ENCODE data around the gene ZP3. TPM values are rescaled to one million over a fixed set of nuclear protein-coding genes. Genes with fewer than 3 reads are reported as not detected.
"Not testable (repeated sequence)": the region's sequence is repeated elsewhere in the genome, so short reads cannot be mapped to it uniquely, and the experiment has no call there.

ZP3 gene
- polyA plus RNA-seq, 3 donors = 1.0 to 2.5 (median 2.2) TPM

DNA sequence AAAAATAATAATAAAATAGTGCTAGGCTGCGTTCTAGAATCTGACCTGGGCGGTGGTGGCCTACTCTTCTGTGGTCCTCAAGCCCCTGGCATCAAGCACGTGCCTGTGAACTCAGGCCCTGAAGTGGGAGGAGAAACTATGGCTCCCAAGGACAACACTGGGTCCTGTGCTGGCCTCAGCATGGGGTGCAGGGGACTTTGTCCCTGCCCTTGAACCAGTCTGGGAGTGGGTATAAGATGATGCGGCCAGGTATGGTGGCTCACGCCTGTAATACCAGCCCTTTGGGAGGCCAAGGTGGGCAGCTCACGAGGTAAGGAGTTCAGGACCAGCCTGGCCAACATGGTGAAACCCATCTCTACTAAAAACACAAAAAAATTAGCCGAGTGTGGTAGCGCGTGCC is 5.5 kb downstream of the ZP3 start:
- 93 to 95% (median 94%) methylated on average over 9 of the region's 9 CpGs for WGBS, 3 donors
- no peak overlapping the region for H3K27ac ChIP-seq (ENCODE audit: low read depth, low read length)

DNA sequence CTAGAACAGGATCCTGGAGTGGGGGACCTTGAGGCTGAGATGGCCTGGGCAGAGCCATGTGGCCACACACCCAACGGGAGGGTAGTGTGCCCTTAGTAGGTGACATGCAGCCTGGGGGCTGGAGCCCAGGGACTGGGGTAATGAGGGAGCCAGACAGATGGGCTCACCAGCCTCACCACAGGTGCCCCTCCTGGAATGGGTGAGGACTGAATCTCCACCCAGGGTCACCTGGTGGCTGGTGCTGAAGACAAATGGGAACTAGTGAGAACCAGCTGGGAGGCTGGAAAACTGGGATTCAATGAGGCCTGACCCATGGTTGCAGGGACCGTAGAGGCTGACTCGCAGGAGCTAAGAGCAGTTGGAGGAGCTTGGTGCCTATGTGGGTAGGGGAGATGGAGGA is 6.1 kb downstream of the ZP3 start:
- H3K27ac ChIP-seq (ENCODE audit: low read depth, low read length) = no peak overlapping the region
- 92 to 97% (median 94%) methylated on average over 3 of the region's 3 CpGs for WGBS, 3 donors

DNA sequence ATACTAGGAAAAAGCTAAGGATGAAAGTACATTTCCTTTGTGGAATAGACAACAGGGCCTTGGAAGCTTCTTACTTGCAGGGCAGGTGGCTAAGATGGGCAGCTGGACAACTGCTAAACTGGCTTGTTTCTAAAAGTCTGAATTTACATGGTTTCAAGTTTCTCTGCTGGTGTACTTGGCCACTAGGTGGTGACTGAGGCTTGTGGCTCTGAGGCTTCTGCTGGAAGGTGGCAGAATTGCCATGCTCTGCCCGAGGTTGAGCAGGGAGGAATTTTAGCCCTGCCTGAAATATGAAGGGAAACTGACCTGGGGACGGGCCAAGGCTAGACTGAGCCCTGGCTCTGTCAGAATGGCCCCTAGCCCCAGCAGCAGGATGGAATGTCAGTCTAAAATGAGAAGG is 13.1 kb downstream of the ZP3 start:
- 0 to 21% (median 10%) methylated on average over 1 to 2 of the region's 2 CpGs for WGBS, 3 donors
- H3K27ac ChIP-seq (ENCODE audit: low read depth, low read length) = not testable (repeated sequence)

DNA sequence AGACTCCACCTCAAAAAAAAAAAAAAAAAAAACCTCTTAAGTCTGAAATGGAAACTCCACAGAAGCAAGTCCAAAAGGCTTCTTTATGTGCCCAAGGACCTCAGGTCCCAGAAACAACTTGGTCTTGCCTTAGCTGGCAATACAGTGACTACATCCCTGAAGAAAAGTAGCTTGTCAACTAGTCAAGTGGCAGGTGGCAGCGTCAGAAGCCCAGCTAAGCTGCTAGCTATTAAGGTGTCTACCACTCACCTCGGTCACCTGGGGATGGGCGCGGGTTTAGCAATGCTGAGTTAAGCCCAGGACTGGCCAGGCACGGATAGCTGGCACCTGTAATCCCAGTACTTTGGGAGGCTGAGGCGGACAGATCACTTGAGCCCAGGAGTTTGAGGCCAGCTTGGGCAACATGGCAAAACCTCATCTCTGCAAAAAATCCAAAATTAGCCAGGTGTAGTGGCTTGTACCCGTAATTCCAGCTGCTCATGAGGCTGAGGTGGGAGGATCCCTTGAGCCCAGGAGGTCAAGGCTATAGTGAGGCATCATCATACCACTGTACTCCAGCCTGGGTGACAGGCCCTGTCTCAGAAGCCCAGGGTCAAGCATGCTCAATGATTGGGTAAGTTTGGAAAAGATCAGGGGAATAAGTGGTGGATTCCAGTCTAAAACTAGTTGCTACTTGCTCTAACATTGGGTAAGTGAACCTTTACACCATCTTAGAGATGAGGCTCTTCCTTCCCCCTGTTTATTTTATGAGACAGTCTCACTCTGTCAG is 14.6 kb downstream of the ZP3 start:
- 78 to 95% (median 90%) methylated on average over 2 to 4 of the region's 7 CpGs for WGBS, 3 donors

DNA sequence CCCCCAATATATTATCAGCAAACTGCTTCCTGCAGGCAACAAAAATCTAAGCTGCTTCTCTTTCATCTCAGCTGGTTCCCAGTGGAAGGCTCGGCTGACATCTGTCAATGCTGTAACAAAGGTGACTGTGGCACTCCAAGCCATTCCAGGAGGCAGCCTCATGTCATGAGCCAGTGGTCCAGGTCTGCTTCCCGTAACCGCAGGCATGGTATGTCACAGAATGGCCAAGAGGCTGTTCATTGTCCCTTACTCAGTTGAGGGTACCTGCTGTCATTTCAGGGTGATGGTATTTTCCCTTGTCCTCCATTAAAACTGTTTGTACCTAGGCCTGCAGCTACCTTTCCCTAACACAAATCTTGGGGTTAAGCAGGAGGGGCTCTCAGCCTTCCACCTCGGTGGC is 15.7 kb downstream of the ZP3 start:
- 88 to 93% (median 91%) methylated on average over 4 of the region's 4 CpGs for WGBS, 3 donors
- not testable (repeated sequence) for H3K27ac ChIP-seq (ENCODE audit: low read depth, low read length)

More for the DNA sequence above, 14.6 kb downstream of the ZP3 start:
- not testable (repeated sequence) for H3K27ac ChIP-seq (ENCODE audit: low read depth, low read length)

DNA sequence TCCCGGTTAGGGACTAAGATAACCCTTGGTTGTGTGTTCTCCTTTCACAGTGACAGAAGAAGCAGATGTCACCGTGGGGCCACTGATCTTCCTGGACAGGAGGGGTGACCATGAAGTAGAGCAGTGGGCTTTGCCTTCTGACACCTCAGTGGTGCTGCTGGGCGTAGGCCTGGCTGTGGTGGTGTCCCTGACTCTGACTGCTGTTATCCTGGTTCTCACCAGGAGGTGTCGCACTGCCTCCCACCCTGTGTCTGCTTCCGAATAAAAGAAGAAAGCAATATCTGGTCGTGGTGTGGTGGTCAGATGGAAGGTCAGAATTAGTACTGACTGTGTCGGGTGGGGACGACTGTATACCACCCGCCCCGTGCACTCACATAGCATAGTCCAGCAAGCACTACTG is 17.0 kb downstream of the ZP3 start:
- not testable (repeated sequence) for H3K27ac ChIP-seq (ENCODE audit: low read depth, low read length)
- WGBS, 3 donors = 57 to 100% (median 100%) methylated on average over 1 to 2 of the region's 10 CpGs

DNA sequence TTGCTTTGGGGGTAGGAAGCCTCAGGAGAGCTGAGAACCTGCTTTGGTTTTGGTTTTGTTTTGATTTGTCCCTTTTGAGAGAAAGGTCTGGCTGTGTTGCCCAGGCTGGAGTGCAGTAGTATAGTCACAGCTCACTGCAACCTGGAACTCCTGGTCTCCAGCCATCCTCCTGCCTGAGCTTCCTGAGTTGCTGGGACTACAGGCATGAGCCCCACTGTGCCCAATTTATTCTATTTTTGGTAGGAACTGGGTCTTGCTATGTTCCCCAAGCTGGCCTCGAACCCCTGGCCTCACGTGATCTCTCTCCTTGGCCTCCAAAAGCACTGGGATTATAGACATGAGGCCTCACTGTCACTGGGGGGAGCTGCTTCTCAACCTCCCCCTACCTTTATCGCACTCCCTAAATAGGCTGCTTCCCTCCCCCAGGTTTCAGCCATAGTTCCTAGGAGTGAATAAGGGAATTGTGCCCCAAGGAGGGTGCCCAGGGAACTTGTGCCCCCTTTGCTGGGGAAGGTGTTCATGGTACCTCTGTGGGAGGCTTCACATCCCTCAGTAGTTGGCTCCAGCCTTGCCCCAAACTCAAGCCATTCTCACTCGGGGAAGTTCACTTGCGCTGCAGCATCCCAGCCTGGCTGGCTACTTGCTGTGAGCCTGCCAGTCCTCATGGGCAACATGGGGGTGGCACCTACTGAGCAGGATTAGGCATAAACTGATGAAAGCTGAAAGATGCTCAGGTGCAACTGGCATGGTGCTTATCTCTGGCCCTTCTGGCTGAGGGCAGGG is 18.1 kb downstream of the ZP3 start:
- H3K27ac ChIP-seq (ENCODE audit: low read depth, low read length) = not testable (repeated sequence)
- WGBS, 3 donors = 89 to 97% (median 95%) methylated on average over 3 to 5 of the region's 5 CpGs

DNA sequence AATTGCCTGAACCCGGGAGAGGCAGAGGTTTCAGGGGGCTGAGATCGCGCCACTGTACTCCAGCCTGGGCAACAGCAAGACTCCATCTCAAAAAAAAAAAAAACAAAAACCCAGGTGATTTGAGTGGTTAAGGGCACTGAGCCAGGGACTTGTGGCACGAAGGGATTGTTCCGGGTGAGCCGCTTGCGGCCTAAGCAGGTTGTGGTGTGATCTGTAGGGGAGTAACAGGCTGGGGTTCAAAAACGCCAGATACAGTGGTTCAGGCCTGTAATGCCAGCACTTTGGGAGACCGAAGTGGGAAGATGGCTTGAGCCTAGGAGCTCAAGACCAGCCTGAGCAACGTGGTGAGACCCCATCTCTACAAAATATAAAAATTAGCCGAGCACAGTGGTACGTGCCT is 19.1 kb downstream of the ZP3 start:
- 76 to 85% (median 82%) methylated on average over 7 to 11 of the region's 12 CpGs for WGBS, 3 donors
- not testable (repeated sequence) for H3K27ac ChIP-seq (ENCODE audit: low read depth, low read length)

DNA sequence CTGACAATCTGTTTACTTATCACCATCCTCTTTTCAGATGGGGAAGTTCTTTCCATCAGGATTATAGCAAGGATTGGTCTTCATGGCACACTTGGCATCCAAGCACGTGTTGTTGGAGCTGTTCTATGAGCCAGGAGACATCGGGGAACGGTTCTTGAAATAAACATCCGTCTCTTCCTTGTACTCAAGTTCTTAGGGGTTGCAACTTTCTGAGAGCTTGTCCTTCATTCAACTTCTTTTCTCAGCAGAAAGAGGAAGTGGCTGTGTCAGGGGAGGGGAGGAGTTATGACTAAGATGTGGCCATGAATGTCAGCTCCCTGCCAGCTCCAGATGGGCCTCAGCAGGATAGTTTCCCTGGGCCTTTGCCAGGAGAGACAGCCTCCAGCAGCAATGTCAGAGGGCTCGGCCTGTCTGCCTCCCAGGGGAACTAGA is 20.8 kb downstream of the ZP3 start:
- H3K27ac ChIP-seq (ENCODE audit: low read depth, low read length) = not testable (repeated sequence)
- WGBS, 3 donors = 0 to 20% (median 1%) methylated on average over 4 of the region's 5 CpGs

DNA sequence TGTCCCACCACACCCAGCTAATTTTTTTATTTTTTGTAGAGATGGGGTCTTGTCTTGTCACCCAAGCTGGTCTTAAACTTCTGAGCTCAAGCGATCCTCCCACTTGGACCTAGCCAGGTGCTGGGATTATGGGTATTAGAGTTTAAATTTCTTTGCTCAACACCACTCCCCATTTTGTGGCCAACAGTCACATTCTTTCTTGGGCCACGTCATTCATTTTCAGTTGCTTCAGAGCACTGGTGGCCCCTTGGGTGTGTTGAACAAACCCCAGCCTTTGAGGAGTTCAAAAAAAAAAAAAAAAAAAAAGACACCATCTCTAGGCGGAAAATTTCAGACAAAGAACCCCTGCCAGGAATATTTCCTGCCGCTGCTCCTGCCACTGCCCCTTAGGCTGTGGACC is 32.3 kb downstream of the ZP3 start:
- WGBS, 3 donors = 50% methylated on average over 1 of the region's 4 CpGs; no CpG with 5 or more reads in 2 of the 3 donors
- not testable (repeated sequence) for H3K27ac ChIP-seq (ENCODE audit: low read depth, low read length)

DNA sequence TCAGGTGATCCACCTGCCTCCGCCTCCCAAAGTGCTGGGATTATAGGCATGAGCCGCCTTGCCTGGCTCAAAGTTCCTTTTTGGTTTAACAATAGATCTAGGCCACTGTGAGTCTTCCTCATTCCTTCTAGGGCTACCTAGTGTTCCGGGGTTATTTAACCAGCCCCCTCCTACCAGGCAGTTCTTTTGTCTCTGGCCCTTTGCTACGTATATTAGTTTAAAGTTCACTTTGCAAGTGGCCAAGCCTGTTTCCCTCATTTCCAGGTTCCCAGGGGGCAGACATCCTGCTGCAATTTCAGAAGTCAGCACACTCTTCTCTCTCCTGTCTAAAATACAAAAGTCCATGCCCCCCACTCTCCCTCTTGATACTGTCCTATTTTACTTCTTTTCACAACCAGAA is 33.8 kb downstream of the ZP3 start:
- WGBS, 3 donors = 24 to 54% (median 28%) methylated on average over 1 of the region's 4 CpGs
- H3K27ac ChIP-seq (ENCODE audit: low read depth, low read length) = not testable (repeated sequence)

DNA sequence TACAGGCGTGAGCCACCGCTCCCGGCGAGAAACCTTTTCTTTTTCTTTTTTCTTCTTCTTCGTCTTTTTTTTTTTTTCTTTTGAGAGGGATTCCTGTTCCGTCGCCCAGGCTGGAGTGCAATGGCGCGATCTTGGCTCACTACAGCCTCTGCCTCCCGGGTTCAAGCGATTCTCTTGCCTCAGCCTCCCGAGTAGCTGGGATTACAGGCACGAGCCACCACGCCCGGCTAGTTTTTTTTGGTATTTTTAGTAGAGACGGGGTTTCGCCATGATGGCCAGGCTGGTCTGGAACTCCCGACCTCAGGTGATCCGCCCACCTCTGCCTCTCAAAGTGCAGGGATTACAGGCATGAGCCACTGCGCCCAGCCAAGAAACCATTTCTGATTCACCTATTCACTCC is 36.0 kb downstream of the ZP3 start:
- 81 to 89% (median 88%) methylated on average over 12 to 14 of the region's 20 CpGs for WGBS, 3 donors
- H3K27ac ChIP-seq (ENCODE audit: low read depth, low read length) = not testable (repeated sequence)

DNA sequence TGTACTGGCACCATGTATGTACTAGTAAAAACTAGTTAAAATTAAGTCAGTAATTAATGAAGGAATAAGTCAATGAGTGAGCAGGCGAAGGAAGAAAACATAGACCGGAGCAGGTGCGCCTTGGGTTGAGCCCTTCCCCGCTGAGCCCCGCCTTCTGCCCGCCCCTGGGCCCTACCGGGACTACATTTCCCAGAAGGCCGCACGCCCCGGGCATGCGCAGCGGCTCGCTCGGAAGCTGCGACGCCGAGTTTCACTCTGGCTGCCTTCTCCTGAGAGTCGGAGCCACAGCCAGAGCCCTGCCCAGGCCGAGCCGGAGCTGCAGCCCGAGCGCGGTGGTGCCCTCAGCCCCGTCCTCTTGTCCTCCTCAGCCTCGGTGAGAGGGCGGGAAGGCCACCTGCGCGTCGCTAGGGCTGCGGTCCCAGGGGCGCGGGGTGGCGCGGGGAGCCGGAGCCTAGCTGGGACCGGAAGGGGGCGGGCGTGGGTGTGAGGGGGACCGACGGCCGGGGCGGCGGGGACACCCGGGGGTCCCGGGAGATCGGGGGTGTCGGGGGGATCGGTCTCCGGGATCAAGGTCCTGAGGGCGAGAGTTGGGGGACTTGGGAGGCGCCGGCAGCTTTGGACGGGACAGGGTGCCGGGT is 36.8 kb downstream of the ZP3 start, which contains the start of gene DTX2:
DTX2 (plus strand) TSS at position 246 of the 638 bp plus-strand sequence. CDS start 18,801 bp downstream, outside the sequence.
- WGBS, 3 donors = 0% methylated on average over 5 to 18 of the region's 54 CpGs
- not testable (repeated sequence) for H3K27ac ChIP-seq (ENCODE audit: low read depth, low read length)

DNA sequence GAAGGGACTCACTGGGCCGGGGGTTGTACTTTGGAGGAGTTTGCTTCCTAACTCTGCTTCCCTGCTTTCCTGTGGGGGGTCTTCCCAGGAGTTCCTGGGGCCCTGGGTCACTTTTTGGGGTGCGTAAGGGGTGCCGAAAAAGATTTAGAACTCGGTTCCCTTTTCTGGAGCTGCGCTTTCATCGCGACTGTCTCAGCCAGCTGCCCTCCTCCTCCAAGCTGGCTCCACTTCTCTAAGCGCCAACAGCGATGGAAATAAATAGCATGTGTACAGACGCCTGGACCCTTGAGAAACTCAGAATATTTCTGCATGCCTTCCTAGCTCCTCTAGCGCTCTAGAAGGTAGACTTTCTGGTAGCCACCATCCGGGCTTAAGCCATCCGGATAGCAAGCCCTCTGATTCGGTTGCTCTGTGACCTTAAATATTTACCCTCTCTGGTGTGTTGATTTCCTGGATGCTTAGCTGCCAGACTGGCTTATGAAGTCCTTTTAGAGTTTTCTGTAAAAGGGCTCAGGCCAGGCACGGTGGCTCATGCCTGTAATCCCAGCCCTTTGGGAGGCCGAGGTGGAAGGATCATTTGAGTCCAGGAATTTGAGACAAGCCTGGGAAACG is 37.6 kb downstream of the ZP3 start:
- H3K27ac ChIP-seq (ENCODE audit: low read depth, low read length) = not testable (repeated sequence)
- no CpG with 5 or more reads among the region's 17 CpGs for WGBS, 3 donors

DNA sequence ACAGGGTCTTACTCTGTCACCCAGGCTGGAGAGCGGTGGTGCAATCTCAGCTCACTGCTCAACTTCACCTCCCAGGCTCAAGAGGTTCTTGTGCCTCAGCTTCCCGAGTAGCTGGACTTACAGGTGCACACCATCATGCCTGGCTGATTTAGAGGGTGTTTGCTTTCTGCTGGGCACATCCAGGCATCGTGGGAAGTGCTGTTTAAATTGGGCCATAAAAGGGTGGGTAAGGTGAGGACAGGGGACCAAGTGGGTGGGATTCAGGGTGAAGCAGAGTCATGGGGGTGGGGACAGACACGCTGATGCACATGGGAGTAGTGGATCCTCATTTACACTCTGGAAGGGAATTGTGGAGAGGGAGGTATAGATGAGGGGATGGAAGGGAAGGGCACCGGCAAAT is 40.2 kb downstream of the ZP3 start:
- WGBS, 3 donors = 87 to 92% (median 90%) methylated on average over 1 to 4 of the region's 5 CpGs
- H3K27ac ChIP-seq (ENCODE audit: low read depth, low read length) = not testable (repeated sequence)

DNA sequence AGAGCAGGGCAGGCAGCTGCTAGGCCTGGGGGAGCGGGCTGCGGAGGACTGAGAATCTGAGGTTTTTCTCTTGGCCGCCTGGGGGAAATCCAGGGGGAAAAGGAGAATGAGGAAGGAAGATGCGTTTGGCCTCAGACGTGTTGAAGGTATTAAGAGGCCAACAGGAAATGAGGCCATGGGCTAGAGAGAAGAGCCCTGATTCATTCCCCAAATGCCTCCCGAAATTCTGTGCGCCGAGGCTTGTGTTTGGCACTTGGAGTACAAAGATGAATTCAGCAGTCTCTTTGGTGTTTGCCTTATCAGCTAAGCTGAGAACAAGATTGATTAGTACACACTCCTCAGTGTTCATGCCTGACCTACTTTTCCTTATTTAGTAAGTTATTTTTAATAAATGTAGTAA is 41.2 kb downstream of the ZP3 start:
- WGBS, 3 donors = no CpG with 5 or more reads among the region's 8 CpGs
- not testable (repeated sequence) for H3K27ac ChIP-seq (ENCODE audit: low read depth, low read length)

DNA sequence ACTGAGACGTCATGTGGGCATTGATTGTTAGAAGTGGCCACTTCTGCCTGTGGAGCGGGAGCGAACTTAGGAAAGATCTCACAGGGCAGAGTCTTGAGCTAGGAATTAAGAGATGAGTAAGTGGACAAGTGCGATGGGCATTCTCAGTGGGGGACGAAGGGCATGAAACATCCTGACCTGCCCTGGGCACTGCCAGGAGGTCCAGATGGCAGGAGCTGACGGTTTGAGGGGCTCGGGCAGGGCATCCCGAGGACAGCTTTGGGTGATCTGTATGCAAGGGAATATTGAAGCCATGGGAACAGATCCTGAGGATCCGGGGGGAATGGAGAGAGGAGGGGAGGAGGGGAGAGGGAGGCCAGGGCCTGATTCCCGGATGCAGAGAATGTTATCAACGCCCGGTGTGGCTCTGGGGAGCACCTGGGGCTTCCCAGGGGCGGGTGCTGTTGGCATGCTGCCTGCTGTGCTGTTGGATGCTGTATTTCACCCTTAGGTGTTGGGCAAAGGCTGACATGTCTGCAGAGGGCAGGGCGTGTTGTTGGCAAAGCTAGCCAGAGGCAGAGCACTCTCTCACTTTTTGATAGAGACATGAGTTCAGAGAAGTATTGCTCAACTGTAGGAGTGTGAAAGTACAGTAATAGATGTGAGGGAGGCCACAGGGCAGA is 43.1 kb downstream of the ZP3 start:
- 39 to 70% (median 65%) methylated on average over 10 of the region's 14 CpGs for WGBS, 3 donors
- H3K27ac ChIP-seq (ENCODE audit: low read depth, low read length) = not testable (repeated sequence)

DNA sequence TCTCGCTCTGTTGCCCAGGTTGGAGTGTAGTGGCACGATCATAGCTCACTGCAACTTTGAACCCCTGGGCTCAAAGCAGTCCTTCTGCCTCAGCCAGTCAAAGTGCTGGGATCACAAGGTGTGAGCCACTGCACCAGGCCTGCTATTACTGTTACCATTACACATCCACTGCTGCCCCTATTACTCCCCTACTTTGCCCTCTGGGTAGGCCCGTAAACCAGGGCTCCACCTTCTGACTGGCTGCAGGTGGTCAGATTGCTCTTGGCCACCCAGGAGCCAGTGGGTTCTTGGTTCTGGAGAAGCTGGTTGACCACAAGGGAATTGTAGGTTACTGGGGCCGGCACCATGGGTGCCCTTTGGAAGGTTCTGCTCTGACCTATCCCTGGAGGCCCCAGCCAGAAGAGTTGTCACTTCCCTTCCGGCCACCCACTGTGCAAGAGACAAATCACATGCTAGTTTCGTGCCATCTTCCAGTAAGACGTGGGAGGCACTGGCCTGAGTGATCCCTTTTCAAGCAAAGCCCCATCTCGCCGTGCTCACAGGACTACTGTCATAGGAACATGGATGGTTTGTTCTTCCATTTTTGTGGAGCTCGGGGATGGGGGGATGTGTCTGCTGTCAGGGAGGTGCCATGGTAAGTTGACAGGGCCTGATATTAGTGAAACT is 46.9 kb downstream of the ZP3 start:
- not testable (repeated sequence) for H3K27ac ChIP-seq (ENCODE audit: low read depth, low read length)
- 81 to 89% (median 82%) methylated on average over 8 of the region's 10 CpGs for WGBS, 3 donors
